ENCODE data around the gene SREBF2. TPM values are rescaled to one million over a fixed set of nuclear protein-coding genes. Genes with fewer than 3 reads are reported as not detected.

Gene SREBF2
- total and polyA plus RNA-seq, 2 of the 13 experiments (the other 11 are each of a cell fraction or from before 2014, with no cell fraction given): 53.8 to 72.6 TPM

DNA sequence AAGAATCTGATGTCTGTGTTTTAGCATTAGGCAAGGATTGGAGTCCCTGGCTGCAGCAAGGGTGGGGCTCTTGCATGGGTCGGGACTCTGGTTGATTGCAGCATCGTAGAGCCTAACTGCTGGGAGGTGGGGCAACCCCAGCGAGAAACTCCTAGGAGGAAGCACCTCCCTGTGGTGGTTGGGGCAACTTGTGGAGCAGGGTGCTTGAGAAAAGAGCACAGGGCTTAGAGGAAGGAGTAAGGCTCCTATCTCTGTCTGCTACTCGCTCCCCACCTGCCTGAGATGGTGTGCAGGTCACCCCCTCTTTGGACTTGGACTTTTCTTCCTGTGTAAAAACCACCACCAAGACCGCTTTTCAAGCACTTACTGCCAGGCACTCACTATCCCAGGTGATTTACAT lies 15.6 kb downstream of the SREBF2 start:
- TF ChIP-seq, protein P1, sequence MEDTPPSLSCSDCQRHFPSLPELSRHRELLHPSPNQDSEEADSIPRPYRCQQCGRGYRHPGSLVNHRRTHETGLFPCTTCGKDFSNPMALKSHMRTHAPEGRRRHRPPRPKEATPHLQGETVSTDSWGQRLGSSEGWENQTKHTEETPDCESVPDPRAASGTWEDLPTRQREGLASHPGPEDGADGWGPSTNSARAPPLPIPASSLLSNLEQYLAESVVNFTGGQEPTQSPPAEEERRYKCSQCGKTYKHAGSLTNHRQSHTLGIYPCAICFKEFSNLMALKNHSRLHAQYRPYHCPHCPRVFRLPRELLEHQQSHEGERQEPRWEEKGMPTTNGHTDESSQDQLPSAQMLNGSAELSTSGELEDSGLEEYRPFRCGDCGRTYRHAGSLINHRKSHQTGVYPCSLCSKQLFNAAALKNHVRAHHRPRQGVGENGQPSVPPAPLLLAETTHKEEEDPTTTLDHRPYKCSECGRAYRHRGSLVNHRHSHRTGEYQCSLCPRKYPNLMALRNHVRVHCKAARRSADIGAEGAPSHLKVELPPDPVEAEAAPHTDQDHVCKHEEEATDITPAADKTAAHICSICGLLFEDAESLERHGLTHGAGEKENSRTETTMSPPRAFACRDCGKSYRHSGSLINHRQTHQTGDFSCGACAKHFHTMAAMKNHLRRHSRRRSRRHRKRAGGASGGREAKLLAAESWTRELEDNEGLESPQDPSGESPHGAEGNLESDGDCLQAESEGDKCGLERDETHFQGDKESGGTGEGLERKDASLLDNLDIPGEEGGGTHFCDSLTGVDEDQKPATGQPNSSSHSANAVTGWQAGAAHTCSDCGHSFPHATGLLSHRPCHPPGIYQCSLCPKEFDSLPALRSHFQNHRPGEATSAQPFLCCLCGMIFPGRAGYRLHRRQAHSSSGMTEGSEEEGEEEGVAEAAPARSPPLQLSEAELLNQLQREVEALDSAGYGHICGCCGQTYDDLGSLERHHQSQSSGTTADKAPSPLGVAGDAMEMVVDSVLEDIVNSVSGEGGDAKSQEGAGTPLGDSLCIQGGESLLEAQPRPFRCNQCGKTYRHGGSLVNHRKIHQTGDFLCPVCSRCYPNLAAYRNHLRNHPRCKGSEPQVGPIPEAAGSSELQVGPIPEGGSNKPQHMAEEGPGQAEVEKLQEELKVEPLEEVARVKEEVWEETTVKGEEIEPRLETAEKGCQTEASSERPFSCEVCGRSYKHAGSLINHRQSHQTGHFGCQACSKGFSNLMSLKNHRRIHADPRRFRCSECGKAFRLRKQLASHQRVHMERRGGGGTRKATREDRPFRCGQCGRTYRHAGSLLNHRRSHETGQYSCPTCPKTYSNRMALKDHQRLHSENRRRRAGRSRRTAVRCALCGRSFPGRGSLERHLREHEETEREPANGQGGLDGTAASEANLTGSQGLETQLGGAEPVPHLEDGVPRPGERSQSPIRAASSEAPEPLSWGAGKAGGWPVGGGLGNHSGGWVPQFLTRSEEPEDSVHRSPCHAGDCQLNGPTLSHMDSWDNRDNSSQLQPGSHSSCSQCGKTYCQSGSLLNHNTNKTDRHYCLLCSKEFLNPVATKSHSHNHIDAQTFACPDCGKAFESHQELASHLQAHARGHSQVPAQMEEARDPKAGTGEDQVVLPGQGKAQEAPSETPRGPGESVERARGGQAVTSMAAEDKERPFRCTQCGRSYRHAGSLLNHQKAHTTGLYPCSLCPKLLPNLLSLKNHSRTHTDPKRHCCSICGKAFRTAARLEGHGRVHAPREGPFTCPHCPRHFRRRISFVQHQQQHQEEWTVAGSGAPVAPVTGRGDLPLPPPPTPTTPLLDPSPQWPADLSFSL (CRISPR knock-in tag; IDR thresholded peaks at IDR 0.05): no peak
- TF ChIP-seq RBM22 (optimal IDR thresholded peaks at IDR 0.05; ENCODE audit: low read length): peak; percentile 11
- Histone ChIP-seq H3K27ac (ENCODE audit: extremely low read length, insufficient read depth, low read length) (no peak overlapping the region), H3K4me2 (ENCODE audit: low read depth, low read length) (no peak overlapping the region), H3K27me3 (ENCODE audit: control insufficient read depth in 1 of 2, insufficient read depth in 2 of 2, low read length in 2 of 2) (no peaks in the 10 kb centered on the region), H3K4me1 (ENCODE audit: insufficient read depth, low read length) (peaks cover 62% of the 10 kb centered on the region), H3K79me2 (ENCODE audit: insufficient read depth, low read length) (peaks cover 91% of the 10 kb centered on the region), H3K36me3 (replicated peaks in 1 of 2; ENCODE audit: control insufficient read depth in 1 of 2, insufficient read depth in 2 of 2, low read length in 2 of 2) (peaks cover 6 to 19% of the 10 kb centered on the region in 2 experiments), H4K20me1 (ENCODE audit: insufficient read depth, low read length) (peaks cover 82% of the 10 kb centered on the region), H3K4me3 (replicated peaks in 1 of 3; ENCODE audit: insufficient read depth in 1 of 3, low read depth in 2 of 3, low read length in 3 of 3) (no peak overlapping the region), H3K9me3 (ENCODE audit: low read length) (no peaks in the 10 kb centered on the region), H3K9ac (ENCODE audit: insufficient read depth, low read depth, low read length) (no peak overlapping the region), H2AFZ (ENCODE audit: low read length) (no peak overlapping the region)
- DNase-seq (ENCODE audit: low spot score) (no peak), FAIRE-seq (no peak), ATAC-seq (no peak)
- no TSS peak for BruUV-seq (replicated peaks)
- 89% methylated on average over 4 of the region's 5 CpGs for WGBS (ENCODE audit: low lambda C conversion rate)
- ChIA-PET POLR2A (no interaction called here), CTCF (ENCODE audit: low intra/inter-chr PET ratio, low total read pairs) (no interaction called here)
- in situ Hi-C loops (cut with HindIII; ENCODE audit: extremely low pct_ligation_motif_present, low pct_unique_long_range_greater_than_20kb) (no loop called here), intact Hi-C loops (cut with micrococcal nuclease; ENCODE audit: unreplicated experiment) (no loop called here)

Data from HepG2 (cell line).